GM21360 (cell line): ENCODE results near the gene HOXA11.

Experiments used
- ATAC-seq: cut with Tn5 transposase; IDR thresholded peaks from one replicate; pipeline ENCODE4 v1.9.1; 2021; ENCODE audit warnings: mild to moderate bottlenecking, moderate library complexity; ENCODE audit not compliant: unreplicated experiment

Gene HOXA11

GRCh38 chr7:27182285-27182841 lies 2.7 kb downstream of the HOXA11 start:
- ATAC-seq = no peak

GRCh38 chr7:27181795-27182275 lies 3.2 kb downstream of the HOXA11 start:
- ATAC-seq = no peak

- no peak for ATAC-seq
Observed at GRCh38 chr7:27180431-27181420, 4.3 kb downstream of the HOXA11 start.

GRCh38 chr7:27179503-27180430 lies 5.3 kb downstream of the HOXA11 start:
- ATAC-seq = no peak

GRCh38 chr7:27179030-27179429 lies 6.0 kb downstream of the HOXA11 start:
- no peak for ATAC-seq

GRCh38 chr7:27178366-27178765 lies 6.7 kb downstream of the HOXA11 start:
- ATAC-seq = no peak

- no peak for ATAC-seq
Observed at GRCh38 chr7:27177795-27178320, 7.2 kb downstream of the HOXA11 start.

- ATAC-seq = no peak
Observed at GRCh38 chr7:27176962-27177794, 7.9 kb downstream of the HOXA11 start.

GRCh38 chr7:27176524-27176845 lies 8.5 kb downstream of the HOXA11 start:
- no peak for ATAC-seq

- ATAC-seq = no peak
Observed at GRCh38 chr7:27175626-27176523, 9.2 kb downstream of the HOXA11 start.

GRCh38 chr7:27174874-27175625 lies 10.0 kb downstream of the HOXA11 start:
- no peak for ATAC-seq

GRCh38 chr7:27173956-27174873 lies 10.8 kb downstream of the HOXA11 start, which contains the start of gene HOXA10:
Gene HOXA10, minus strand, starts transcription at chr7:27174320. Its CDS starts 14 bp downstream, at chr7:27174306.
- no peak for ATAC-seq

GRCh38 chr7:27173511-27173955 lies 11.5 kb downstream of the HOXA11 start:
- ATAC-seq = no peak

GRCh38 chr7:27172823-27173510 lies 12.1 kb downstream of the HOXA11 start:
- ATAC-seq = no peak

- no peak for ATAC-seq
Observed at GRCh38 chr7:27172315-27172774, 12.7 kb downstream of the HOXA11 start.

GRCh38 chr7:27171637-27172314 lies 13.3 kb downstream of the HOXA11 start:
- ATAC-seq = no peak
